RPMI8226 (cell line): Measurements from ENCODE around the gene SKI.
"Not testable (repeated sequence)": the region's sequence is repeated elsewhere in the genome, so short reads cannot be mapped to it uniquely, and the experiment has no call there.

ENCODE experiments used
- DNase-seq: peaks from one replicate; pipeline ENCODE4 v3.0.0-alpha.2; 2015

The SKI gene

GRCh38 chr1:2248854-2249558, 20.9 kb downstream of the SKI start:
- no peak for DNase-seq

- DNase-seq = no peak
These were observed 21.4 kb downstream of the SKI start for GRCh38 chr1:2249559-2249906.

GRCh38 chr1:2250721-2251281, 22.7 kb downstream of the SKI start:
- DNase-seq = no peak

- no peak for DNase-seq
These were observed 23.2 kb downstream of the SKI start for GRCh38 chr1:2251363-2251762.

GRCh38 chr1:2251786-2252185, 23.7 kb downstream of the SKI start:
- DNase-seq = no peak

- no peak for DNase-seq
These were observed 24.3 kb downstream of the SKI start for GRCh38 chr1:2252423-2252822.

GRCh38 chr1:2253036-2253796, 25.1 kb downstream of the SKI start:
- DNase-seq = no peak

- DNase-seq = no peak
These were observed 25.8 kb downstream of the SKI start for GRCh38 chr1:2253797-2254480.

GRCh38 chr1:2255047-2255419, 26.9 kb downstream of the SKI start:
- DNase-seq = no peak

GRCh38 chr1:2255420-2256369, 27.6 kb downstream of the SKI start:
- peak; percentile 79 for DNase-seq

GRCh38 chr1:2256435-2257244, 28.5 kb downstream of the SKI start:
- no peak for DNase-seq

GRCh38 chr1:2257245-2257627, 29.1 kb downstream of the SKI start:
- no peak for DNase-seq

GRCh38 chr1:2258122-2258681, 30.1 kb downstream of the SKI start:
- DNase-seq = no peak

- DNase-seq = no peak
These were observed 30.9 kb downstream of the SKI start for GRCh38 chr1:2258996-2259395.

- DNase-seq = no peak
These were observed 31.7 kb downstream of the SKI start for GRCh38 chr1:2259668-2260402.

GRCh38 chr1:2260470-2260869, 32.4 kb downstream of the SKI start:
- DNase-seq = not testable (repeated sequence)

- DNase-seq = no peak
These were observed 32.8 kb downstream of the SKI start for GRCh38 chr1:2260917-2261316.

GRCh38 chr1:2261476-2262395, 33.6 kb downstream of the SKI start:
- peak; percentile 45 for DNase-seq

GRCh38 chr1:2266301-2266975, 38.3 kb downstream of the SKI start:
- DNase-seq = no peak
